Measurements from ENCODE around the gene GRK1.

DNA sequence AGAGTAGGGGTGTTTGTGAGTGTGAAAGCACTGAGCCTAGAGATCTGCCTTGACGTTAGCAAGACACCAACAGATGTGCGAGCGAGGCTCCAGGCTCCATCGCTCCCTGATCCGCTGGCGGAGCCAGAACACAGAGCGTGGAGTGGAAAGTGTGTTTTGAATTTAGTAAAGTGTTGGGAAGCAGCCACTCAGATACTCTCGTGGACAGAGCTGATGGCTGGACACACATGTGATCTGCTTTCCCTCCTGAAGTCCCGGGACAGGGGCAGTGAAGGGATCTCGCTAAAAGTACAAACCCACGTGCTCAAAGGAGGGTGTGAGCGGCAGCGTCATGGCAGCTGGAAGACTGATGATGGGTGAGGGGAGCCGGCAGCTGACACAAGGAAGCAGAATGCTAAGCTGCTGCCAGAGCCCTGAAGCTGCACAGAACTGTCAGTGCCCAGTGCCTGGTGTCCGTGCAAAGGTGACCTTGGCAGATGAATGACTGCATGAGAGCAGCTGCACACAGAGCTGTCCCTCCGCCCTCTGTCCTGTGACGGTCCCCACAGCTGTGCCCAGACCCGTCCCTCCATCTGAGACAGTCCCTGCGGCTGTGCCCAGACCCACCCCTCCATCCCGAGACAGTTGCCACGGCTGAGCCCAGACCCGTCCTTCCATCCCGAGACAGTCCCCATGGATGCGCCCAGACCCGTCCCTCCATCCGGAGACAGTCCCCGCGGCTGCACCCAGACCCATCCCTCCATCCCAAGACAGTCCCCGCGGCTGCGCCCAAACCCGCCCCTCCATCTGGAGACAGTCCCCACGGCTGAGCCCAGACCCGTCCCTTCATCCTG lies 62.4 kb downstream of the GRK1 start:
- TF ChIP-seq POLR2A (IDR thresholded peaks at IDR 0.05; ENCODE audit: low read length) (no peak), GATA1 (IDR thresholded peaks at IDR 0.05; ENCODE audit: low read depth, low read length) (no peak)

Data from erythroblast (primary cell).